ENCODE results near the gene DRC7.
"Not testable (repeated sequence)": the region's sequence is repeated elsewhere in the genome, so short reads cannot be mapped to it uniquely, and the experiment has no call there.

- TF ChIP-seq EZH2 (IDR thresholded peaks at IDR 0.05; ENCODE audit: low read depth); CTCF (conservative IDR thresholded peaks at IDR 0.05): not testable (repeated sequence)
These were observed 85.2 kb downstream of the DRC7 start for GRCh38 chr16:57779836-57780235.
